Liver (tissue), 9 donors: Measurements from ENCODE around the gene POLH. TPM values are rescaled to one million over a fixed set of nuclear protein-coding genes. Genes with fewer than 3 reads are reported as not detected.

Experiments used
- DNase-seq: peaks from one replicate; pipeline ENCODE4 v3.0.0-alpha.2; 2017; ENCODE audit warnings: low spot score
- H3K27ac ChIP-seq, 2 donors: one replicate each; pipeline ENCODE4 v1.7.0; 2013; ENCODE audit warnings: inconsistent platforms in 2 of 2, low read length in 2 of 2, control low read depth in 1 of 2, low read depth in 1 of 2, mild to moderate bottlenecking in 1 of 2
- H3K27me3 ChIP-seq, 4 donors: one replicate each; pipeline versions ENCODE4 v1.6.1 to v1.7.0; 2013; ENCODE audit warnings: low read length in 3 of 4, inconsistent platforms in 1 of 4, mild to moderate bottlenecking in 1 of 4, moderate library complexity in 1 of 4; ENCODE audit not compliant: control insufficient read depth in 4 of 4, insufficient read depth in 4 of 4
- H3K36me3 ChIP-seq, 4 donors: one replicate each; pipeline versions ENCODE4 v1.6.1 to v1.7.0; 2013; ENCODE audit warnings: low read length in 3 of 4, mild to moderate bottlenecking in 3 of 4, low read depth in 1 of 4, moderate library complexity in 1 of 4; ENCODE audit not compliant: control insufficient read depth in 4 of 4, insufficient read depth in 3 of 4
- H3K4me1 ChIP-seq, 4 donors: one replicate each; pipeline versions ENCODE4 v1.6.1 to v1.7.0; 2013; ENCODE audit warnings: low read length in 3 of 4, mild to moderate bottlenecking in 3 of 4, moderate library complexity in 1 of 4; ENCODE audit not compliant: control insufficient read depth in 4 of 4, insufficient read depth in 4 of 4
- H3K4me3 ChIP-seq, 3 donors: one replicate each; pipeline versions ENCODE4 v1.6.1 to v1.7.0; 2013; ENCODE audit warnings: low read length in 3 of 3, control low read depth in 1 of 3, low read depth in 1 of 3, mild to moderate bottlenecking in 1 of 3
- H3K9ac ChIP-seq, 2 donors: one replicate each; pipeline ENCODE4 v1.7.0; 2013; ENCODE audit warnings: low read length in 2 of 2, mild to moderate bottlenecking in 2 of 2, moderate library complexity in 2 of 2, control low read depth in 1 of 2, low read depth in 1 of 2
- H3K9me3 ChIP-seq, 4 donors: one replicate each; pipeline versions ENCODE4 v1.6.1 to v1.7.0; 2013; ENCODE audit warnings: low read length in 3 of 4; ENCODE audit not compliant: control insufficient read depth in 4 of 4
- EGR1 ChIP-seq, 2 donors: IDR thresholded peaks; 2 replicates each; pipeline ENCODE4 v1.6.1; 2016 to 2018; ENCODE audit warnings: antibody characterized with exemption in 2 of 2, low read depth in 2 of 2
- FOXA1 ChIP-seq: IDR thresholded peaks from 2 replicates; pipeline ENCODE4 v1.6.1; 2016; ENCODE audit warnings: antibody characterized with exemption
- FOXA2 ChIP-seq: IDR thresholded peaks from 2 replicates; pipeline ENCODE4 v1.6.1; 2016; ENCODE audit warnings: antibody characterized with exemption
- HNF4A ChIP-seq, 2 donors: conservative IDR thresholded peaks; 2 replicates each; pipeline ENCODE4 v1.6.1; 2016; ENCODE audit warnings: antibody characterized with exemption in 2 of 2, mild to moderate bottlenecking in 2 of 2
- HNF4G ChIP-seq: IDR thresholded peaks from 2 replicates; pipeline ENCODE4 v1.6.1; 2016; ENCODE audit warnings: antibody characterized with exemption
- NR2F2 ChIP-seq: IDR thresholded peaks from 2 replicates; pipeline ENCODE4 v1.6.1; 2016; ENCODE audit warnings: antibody characterized with exemption
- RAD21 ChIP-seq, 2 donors: IDR thresholded peaks; 2 replicates each; pipeline ENCODE4 v1.6.1; 2016; ENCODE audit warnings: antibody characterized with exemption in 2 of 2, mild to moderate bottlenecking in 2 of 2
- RXRA ChIP-seq, 2 donors: IDR thresholded peaks; 2 replicates each; pipeline ENCODE4 v1.6.1; 2017 to 2018; ENCODE audit warnings: antibody characterized with exemption in 2 of 2, mild to moderate bottlenecking in 1 of 2
- SP1 ChIP-seq: IDR thresholded peaks from 2 replicates; pipeline ENCODE4 v1.6.1; 2018; ENCODE audit warnings: antibody characterized with exemption, mild to moderate bottlenecking
- TAF1 ChIP-seq: conservative IDR thresholded peaks from 2 replicates; pipeline ENCODE4 v1.6.1; 2016; ENCODE audit warnings: antibody characterized with exemption, mild to moderate bottlenecking
- WGBS: extraction: QIAGEN DNeasy Blood & Tissue Kit; methylation state at CpG from one replicate; pipeline ENCODE4 v1.1.7; 2013; 5-methylcytosine and 5-hydroxymethylcytosine counted together
- polyA plus RNA-seq, 2 donors: library from polyadenylated mRNA; stranded (reverse) in 1 of 2; unstranded in 1 of 2; fragments of 200-250 nt in 1 of 2; fragments of >200 nt in 1 of 2; fragmentation: Nextera tagmentation in 1 of 2; extraction: Ambion mirVana in 1 of 2; gene quantifications; one replicate each; pipeline versions ENCODE4 v1.2.1 to v1.2.3, GENCODE V29; 2013 to 2015
- total RNA-seq, 2 donors: library from RNA; depleted of rRNA; stranded (reverse); fragments of >200 nt; gene quantifications; one replicate each; pipeline ENCODE4 v1.2.3, GENCODE V29; 2014
- TF ChIP-seq, protein P1 (sequence below): IDR thresholded peaks from 2 replicates; pipeline ENCODE4 v1.6.1; 2016; ENCODE audit warnings: antibody characterized with exemption, mild to moderate bottlenecking
- TF ChIP-seq, protein P2 (sequence below): IDR thresholded peaks from 2 replicates; pipeline ENCODE4 v1.6.1; 2016; ENCODE audit warnings: antibody characterized with exemption
- TF ChIP-seq, protein P3 (sequence below): IDR thresholded peaks from 2 replicates; pipeline ENCODE4 v1.6.1; 2016; ENCODE audit warnings: antibody characterized with exemption
- TF ChIP-seq, protein P4 (sequence below): fragments of 150-350 bp; IDR thresholded peaks from 2 replicates; pipeline ENCODE4 v1.5.1; 2017; ENCODE audit warnings: improper control_type of control experiment, low read depth, low read length; ENCODE audit not compliant: missing input control
- TF ChIP-seq, protein P5 (sequence below): IDR thresholded peaks from 2 replicates; pipeline ENCODE4 v1.6.1; 2016; ENCODE audit warnings: antibody characterized with exemption
- donor health status: healthy.
- donor health status: healthy.
- donor health status: healthy.
- donor health status: healthy.
- donor health status: healthy.

Gene POLH
- total and polyA plus RNA-seq, 4 donors, result 1.9 to 7.5 (median 4.7) TPM

DNA sequence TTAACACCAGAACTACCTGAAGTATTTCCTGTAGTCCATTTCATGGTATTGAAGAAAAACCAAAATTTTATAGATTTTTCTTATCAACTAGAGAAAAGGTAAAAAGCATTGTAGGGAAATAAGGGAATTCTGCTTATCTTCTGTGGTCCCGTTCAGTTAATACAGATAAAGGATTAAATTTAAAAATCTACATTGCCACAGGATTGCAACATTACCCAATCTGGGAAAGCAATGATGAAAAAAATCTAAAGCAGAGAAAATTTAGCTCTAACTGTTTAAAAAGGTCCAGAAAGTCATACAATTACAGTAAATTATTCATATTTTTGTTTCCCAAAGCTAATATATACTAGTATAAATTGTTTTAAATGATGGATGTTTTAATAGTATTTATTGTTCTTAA, 18.0 kb downstream of the POLH start:
- 81% methylated on average over 1 of the region's 1 CpG for WGBS
- H3K9me3 ChIP-seq, result no peaks in the 10 kb centered on the region
- no peaks in the 10 kb centered on the region for H3K27me3 ChIP-seq
- no peak overlapping the region for H3K4me3 ChIP-seq
- no peaks in the 10 kb centered on the region for H3K4me1 ChIP-seq
- peaks cover 0 to 8% (median 3%) of the 10 kb centered on the region in 4 donors for H3K36me3 ChIP-seq
- H3K9ac ChIP-seq, result no peak overlapping the region
- H3K27ac ChIP-seq, result no peak overlapping the region
- no peak for TF ChIP-seq HNF4G
- no peak for TF ChIP-seq EGR1 (IDR thresholded peaks at IDR 0.05; ENCODE audit: low read depth in 2 of 2)
- no peak for DNase-seq

DNA sequence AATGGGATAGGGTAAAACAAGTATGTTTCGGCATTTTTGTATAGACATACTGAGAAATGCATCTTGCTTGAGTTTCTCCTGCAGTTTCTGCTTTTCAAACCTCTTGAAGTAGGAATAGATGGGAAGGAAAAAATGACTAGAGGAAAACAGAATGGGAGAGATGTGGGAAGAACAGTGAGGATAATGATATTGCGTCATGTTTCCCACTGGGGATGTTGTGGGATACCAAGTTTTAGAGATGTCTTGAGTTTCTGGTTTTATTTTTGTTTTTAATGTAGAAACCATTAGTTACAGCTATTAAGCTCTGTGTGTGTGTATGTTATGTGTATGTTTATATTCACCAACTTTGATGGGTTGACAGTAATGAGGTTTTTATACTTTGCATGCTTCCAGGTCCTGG, 24.6 kb downstream of the POLH start:
- 98% methylated on average over 2 of the region's 2 CpGs for WGBS

DNA sequence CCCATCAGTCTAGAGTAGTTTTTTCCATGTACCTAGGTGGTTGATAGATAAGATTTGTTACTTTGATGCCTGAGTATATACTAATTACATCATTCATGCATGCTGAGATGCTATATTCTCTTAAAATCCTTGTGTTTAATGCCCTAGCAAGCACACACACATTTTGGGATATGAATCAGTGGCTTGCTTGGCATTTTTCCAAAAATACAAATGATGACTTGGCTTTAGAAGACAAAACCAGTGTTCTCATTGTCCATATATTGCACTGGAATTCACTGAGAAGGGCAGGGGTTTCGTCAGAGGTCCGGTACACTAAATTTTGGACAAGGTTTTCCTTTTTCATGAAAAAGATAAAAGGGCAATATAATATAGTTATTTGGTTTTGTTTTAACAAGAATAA, 28.2 kb downstream of the POLH start:
- Histone ChIP-seq H3K9me3 (no peaks in the 10 kb centered on the region), H3K9ac (no peak overlapping the region), H3K4me3 (no peak overlapping the region), H3K27ac (no peak overlapping the region), H3K4me1 (no peaks in the 10 kb centered on the region), H3K36me3 (peaks cover 7 to 21% (median 15%) of the 10 kb centered on the region in 4 donors), H3K27me3 (no peaks in the 10 kb centered on the region)
- TF ChIP-seq RAD21 (IDR thresholded peaks at IDR 0.05), result no peak
- TF ChIP-seq, protein P1, sequence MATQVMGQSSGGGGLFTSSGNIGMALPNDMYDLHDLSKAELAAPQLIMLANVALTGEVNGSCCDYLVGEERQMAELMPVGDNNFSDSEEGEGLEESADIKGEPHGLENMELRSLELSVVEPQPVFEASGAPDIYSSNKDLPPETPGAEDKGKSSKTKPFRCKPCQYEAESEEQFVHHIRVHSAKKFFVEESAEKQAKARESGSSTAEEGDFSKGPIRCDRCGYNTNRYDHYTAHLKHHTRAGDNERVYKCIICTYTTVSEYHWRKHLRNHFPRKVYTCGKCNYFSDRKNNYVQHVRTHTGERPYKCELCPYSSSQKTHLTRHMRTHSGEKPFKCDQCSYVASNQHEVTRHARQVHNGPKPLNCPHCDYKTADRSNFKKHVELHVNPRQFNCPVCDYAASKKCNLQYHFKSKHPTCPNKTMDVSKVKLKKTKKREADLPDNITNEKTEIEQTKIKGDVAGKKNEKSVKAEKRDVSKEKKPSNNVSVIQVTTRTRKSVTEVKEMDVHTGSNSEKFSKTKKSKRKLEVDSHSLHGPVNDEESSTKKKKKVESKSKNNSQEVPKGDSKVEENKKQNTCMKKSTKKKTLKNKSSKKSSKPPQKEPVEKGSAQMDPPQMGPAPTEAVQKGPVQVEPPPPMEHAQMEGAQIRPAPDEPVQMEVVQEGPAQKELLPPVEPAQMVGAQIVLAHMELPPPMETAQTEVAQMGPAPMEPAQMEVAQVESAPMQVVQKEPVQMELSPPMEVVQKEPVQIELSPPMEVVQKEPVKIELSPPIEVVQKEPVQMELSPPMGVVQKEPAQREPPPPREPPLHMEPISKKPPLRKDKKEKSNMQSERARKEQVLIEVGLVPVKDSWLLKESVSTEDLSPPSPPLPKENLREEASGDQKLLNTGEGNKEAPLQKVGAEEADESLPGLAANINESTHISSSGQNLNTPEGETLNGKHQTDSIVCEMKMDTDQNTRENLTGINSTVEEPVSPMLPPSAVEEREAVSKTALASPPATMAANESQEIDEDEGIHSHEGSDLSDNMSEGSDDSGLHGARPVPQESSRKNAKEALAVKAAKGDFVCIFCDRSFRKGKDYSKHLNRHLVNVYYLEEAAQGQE, result no peak
- no peak for TF ChIP-seq SP1
- TF ChIP-seq, protein P2, sequence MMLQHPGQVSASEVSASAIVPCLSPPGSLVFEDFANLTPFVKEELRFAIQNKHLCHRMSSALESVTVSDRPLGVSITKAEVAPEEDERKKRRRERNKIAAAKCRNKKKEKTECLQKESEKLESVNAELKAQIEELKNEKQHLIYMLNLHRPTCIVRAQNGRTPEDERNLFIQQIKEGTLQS, result no peak
- TF ChIP-seq EGR1 (IDR thresholded peaks at IDR 0.05; ENCODE audit: low read depth in 2 of 2), result no peak
- TF ChIP-seq HNF4A (conservative IDR thresholded peaks at IDR 0.05), result no peak
- TF ChIP-seq NR2F2, result no peak
- TF ChIP-seq, protein P3, sequence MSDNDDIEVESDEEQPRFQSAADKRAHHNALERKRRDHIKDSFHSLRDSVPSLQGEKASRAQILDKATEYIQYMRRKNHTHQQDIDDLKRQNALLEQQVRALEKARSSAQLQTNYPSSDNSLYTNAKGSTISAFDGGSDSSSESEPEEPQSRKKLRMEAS, result no peak
- TF ChIP-seq FOXA1, result no peak
- TF ChIP-seq, protein P4, sequence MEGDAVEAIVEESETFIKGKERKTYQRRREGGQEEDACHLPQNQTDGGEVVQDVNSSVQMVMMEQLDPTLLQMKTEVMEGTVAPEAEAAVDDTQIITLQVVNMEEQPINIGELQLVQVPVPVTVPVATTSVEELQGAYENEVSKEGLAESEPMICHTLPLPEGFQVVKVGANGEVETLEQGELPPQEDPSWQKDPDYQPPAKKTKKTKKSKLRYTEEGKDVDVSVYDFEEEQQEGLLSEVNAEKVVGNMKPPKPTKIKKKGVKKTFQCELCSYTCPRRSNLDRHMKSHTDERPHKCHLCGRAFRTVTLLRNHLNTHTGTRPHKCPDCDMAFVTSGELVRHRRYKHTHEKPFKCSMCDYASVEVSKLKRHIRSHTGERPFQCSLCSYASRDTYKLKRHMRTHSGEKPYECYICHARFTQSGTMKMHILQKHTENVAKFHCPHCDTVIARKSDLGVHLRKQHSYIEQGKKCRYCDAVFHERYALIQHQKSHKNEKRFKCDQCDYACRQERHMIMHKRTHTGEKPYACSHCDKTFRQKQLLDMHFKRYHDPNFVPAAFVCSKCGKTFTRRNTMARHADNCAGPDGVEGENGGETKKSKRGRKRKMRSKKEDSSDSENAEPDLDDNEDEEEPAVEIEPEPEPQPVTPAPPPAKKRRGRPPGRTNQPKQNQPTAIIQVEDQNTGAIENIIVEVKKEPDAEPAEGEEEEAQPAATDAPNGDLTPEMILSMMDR, result no peak
- TF ChIP-seq FOXA2, result no peak
- TF ChIP-seq RXRA (IDR thresholded peaks at IDR 0.05), result no peak
- DNase-seq, result no peak
- WGBS, result 98% methylated on average over 2 of the region's 2 CpGs

More for the DNA sequence above, 24.6 kb downstream of the POLH start:
- Histone ChIP-seq H3K27me3 (no peaks in the 10 kb centered on the region), H3K27ac (no peak overlapping the region), H3K36me3 (peaks cover 7 to 22% (median 17%) of the 10 kb centered on the region in 4 donors), H3K4me1 (no peaks in the 10 kb centered on the region), H3K4me3 (no peak overlapping the region), H3K9ac (no peak overlapping the region), H3K9me3 (no peaks in the 10 kb centered on the region)
- DNase-seq, result no peak
- TF ChIP-seq NR2F2, result no peak
- no peak for TF ChIP-seq SP1
- TF ChIP-seq, protein P4, result no peak
- no peak for TF ChIP-seq RAD21 (IDR thresholded peaks at IDR 0.05)
- no peak for TF ChIP-seq HNF4A (conservative IDR thresholded peaks at IDR 0.05)
- no peak for TF ChIP-seq EGR1 (IDR thresholded peaks at IDR 0.05; ENCODE audit: low read depth in 2 of 2)
- no peak for TF ChIP-seq FOXA1
- no peak for TF ChIP-seq TAF1
- TF ChIP-seq, protein P5, sequence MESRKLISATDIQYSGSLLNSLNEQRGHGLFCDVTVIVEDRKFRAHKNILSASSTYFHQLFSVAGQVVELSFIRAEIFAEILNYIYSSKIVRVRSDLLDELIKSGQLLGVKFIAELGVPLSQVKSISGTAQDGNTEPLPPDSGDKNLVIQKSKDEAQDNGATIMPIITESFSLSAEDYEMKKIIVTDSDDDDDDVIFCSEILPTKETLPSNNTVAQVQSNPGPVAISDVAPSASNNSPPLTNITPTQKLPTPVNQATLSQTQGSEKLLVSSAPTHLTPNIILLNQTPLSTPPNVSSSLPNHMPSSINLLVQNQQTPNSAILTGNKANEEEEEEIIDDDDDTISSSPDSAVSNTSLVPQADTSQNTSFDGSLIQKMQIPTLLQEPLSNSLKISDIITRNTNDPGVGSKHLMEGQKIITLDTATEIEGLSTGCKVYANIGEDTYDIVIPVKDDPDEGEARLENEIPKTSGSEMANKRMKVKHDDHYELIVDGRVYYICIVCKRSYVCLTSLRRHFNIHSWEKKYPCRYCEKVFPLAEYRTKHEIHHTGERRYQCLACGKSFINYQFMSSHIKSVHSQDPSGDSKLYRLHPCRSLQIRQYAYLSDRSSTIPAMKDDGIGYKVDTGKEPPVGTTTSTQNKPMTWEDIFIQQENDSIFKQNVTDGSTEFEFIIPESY, result no peak
